GM18526 (cell line): Measurements from ENCODE around the gene CCDC172.

Experiments used
- POLR2A ChIP-seq: IDR thresholded peaks from 3 replicates; pipeline ENCODE4 v1.6.1; 2011; ENCODE audit not compliant: insufficient read length; ENCODE audit errors: extremely low read depth

CCDC172 gene

DNA sequence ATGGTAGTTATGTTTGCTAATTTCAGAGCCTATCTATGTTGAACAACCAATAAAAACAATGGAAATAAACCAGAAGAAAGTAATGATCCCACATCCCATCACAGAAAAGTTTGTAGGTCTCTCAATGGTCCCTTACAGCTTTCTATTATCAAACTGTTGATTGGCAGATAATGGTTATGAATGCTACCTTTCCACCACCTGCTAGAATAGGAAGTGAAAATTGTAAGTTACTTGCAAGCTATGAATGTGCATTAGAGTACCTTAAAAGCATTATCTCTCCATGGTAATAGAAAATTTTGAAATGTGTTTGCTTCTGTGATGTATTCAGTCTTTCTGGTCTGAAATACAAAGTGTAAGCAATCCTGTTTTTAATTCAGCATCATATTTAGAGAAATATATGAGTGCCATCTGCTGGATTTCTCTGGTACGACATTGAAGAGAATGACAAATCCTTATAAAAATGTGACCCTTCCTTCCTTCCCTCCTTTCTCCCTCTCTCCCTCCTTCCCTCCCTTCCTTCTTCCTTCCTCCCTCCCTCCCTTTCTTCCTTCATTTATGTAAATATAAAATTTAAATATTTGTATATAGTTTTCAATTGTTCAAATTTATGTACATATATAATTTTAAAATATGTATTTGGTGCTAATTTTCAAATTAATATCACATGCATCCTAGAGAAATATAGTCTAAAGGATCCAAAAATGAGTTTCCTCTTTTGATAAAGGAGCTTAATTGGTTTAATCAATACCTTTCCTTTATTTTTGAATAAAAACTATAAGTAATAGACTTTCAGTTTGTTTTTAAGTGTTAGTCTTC is 62.0 kb downstream of the CCDC172 start:
- no peak for TF ChIP-seq POLR2A

- TF ChIP-seq POLR2A = no peak
These were observed 71.2 kb downstream of the CCDC172 start for GRCh38 chr10:116395223-116395985.

DNA sequence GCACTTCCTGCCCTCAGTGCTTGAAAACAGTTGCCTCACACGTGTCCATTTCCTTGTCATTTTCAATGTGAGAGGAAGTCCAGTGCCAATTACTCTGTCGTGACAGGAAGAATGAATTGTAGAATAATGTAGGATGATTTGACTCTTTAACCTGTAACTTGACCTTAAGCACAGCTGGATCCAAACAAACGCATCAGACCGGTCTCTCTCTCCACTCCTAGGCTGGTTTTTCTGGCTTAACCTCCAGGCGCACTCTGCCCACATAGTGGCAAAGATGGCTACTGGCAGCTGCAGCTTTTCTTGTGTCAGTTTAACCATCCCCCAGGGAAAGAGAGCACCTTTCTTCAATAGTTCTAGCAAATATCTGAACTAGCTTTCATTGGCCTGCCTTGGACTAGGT is 74.0 kb downstream of the CCDC172 start:
- no peak for TF ChIP-seq POLR2A

GRCh38 chr10:116402858-116403257 is 78.6 kb downstream of the CCDC172 start:
- TF ChIP-seq POLR2A = no peak

- no peak for TF ChIP-seq POLR2A
These were observed 79.5 kb downstream of the CCDC172 start for GRCh38 chr10:116403740-116404250.

DNA sequence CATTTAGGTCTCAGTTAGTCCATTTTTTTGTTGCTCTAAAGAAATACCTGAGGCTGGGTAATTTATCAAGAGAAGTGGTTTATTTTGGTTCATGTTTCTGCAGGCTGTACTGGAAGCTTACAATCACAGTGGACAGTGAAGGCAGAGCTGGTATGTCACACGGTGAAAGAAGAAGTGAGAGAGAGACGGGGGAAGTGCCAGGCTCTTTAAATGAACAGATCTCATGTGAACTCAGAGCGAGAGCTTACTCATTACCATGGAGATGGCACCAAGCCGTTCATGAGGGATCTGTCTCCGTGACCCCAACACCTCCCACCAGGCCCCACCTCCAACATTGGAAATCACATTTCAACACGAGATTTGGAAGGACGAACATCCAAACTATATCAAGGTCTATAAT is 84.5 kb downstream of the CCDC172 start:
- TF ChIP-seq POLR2A = no peak

- TF ChIP-seq POLR2A = no peak
These were observed 86.1 kb downstream of the CCDC172 start for GRCh38 chr10:116410351-116410750.

GRCh38 chr10:116417821-116418220 is 93.6 kb downstream of the CCDC172 start:
- TF ChIP-seq POLR2A = no peak

DNA sequence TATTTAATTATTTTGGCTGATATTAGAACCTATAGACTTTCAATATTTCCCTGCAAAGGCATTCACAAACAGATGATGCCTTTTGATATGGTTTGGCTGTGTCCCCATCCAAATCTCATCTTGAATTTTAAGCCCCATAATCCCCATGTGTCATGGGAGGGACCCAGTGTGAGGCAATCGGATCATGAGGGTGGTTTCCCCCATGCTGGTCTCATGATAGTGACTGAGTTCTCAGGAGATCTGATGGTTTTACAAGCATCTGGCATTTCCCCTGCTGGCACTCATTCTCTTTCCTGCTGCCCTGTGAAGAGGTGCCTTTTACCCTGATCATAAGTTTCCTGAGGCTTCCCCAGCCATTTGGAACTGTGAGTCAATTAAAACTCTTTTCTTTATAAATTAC is 94.1 kb downstream of the CCDC172 start:
- no peak for TF ChIP-seq POLR2A

DNA sequence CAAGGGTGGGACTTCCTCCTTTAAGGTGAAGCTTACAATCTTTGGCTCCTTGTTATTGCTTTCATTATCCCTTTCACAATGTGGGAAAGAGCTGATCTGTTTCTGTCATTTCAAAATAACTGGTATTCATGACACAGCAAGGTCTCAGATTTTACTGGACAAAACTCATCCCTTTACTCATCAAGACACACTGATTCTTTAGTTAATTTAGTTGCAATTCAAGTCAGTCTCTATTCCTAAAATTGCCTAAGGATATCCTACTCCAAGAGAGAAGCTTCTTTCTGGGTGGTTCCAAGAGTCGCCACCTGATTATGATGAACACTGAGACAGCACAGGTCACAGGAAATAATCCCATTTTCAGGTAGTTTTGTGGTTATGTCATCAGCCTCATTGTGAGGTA is 97.6 kb downstream of the CCDC172 start:
- no peak for TF ChIP-seq POLR2A

- no peak for TF ChIP-seq POLR2A
These were observed 103.4 kb downstream of the CCDC172 start, which contains the start of gene PNLIPRP3 for GRCh38 chr10:116427671-116428070. Gene PNLIPRP3 (plus strand): TSS chr10:116427847. CDS start chr10:116428013, 166 bp downstream.

DNA sequence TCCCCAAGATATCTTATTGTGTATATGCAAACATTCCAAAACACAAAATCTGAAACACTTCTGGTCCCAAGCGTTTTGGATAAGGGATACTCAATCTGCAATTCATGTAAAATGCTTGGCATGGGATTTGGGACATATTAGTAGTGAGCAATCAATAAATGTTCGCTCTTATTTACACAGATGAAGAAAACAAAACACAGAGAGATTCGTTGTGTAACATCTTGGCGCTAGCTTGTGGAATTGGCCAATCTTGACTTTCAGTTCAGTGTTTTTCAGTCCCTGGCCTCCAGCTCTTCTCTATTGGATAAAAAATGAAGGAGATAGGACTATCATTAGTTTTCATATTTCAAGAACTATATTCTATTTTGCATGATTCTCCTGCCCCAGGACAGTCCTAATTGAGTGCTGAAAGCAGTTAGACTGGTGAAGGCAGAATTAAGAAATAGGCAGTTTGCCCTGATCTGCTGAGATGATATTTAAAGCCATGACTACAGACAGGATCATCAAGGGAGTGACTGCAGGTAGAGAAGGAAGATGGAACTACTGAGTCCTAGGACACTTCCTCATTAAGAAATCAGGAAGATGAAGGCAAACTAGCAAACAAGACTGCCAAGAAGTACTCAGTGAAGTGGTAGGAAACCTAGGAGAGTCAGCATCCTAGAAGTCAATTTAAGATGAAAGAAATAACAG is 105.2 kb downstream of the CCDC172 start:
- no peak for TF ChIP-seq POLR2A
